K562 (cell line): ENCODE measurements around the gene PSMB11. TPM values are rescaled to one million over a fixed set of nuclear protein-coding genes. Genes with fewer than 3 reads are reported as not detected.

ENCODE experiments used
- ELF2 ChIP-seq: fragments of 250-450 bp; sonication (Bioruptor Pico); IDR thresholded peaks from 2 replicates; pipeline ENCODE4 v1.5.0; 2021; ENCODE audit warnings: mild to moderate bottlenecking
- GABPA ChIP-seq: fragments of 200-800 bp; sonication (Bioruptor generic); conservative IDR thresholded peaks from 2 replicates; pipeline ENCODE4 v1.6.1; 2016; ENCODE audit warnings: low read depth, missing genetic modification characterization, missing compliant biosample characterization
- KLF1 ChIP-seq: fragments of 450-650 bp; IDR thresholded peaks from 2 replicates; pipeline ENCODE4 v1.6.1; 2016; ENCODE audit warnings: missing genetic modification characterization, missing compliant biosample characterization
- TCFL5 ChIP-seq: fragments of 250-450 bp; sonication (Bioruptor Pico); conservative IDR thresholded peaks from 2 replicates; pipeline ENCODE4 v1.6.1; 2021; ENCODE audit warnings: mild to moderate bottlenecking, moderate library complexity, matching md5 sums
- ZNF311 ChIP-seq: fragments of 250-450 bp; sonication (Bioruptor Pico); IDR thresholded peaks from 2 replicates; pipeline ENCODE4 v1.4.0; 2020; ENCODE audit warnings: mild to moderate bottlenecking, moderate library complexity
- polyA plus RNA-seq, 8 experiments: library from polyadenylated mRNA; depleted of rRNA in 4 of 8; stranded (reverse) in 5 of 8; unstranded in 3 of 8; fragments of >200 nt; fragmentation: Nextera tagmentation in 2 of 8; fragmentation: Illumina TruSeq in 1 of 8; extraction: Ambion mirVana in 2 of 8; extraction: Trizol in 1 of 8; gene quantifications; 2 replicates each; pipeline versions ENCODE4 v1.2.1 to v1.2.3, GENCODE V29; 2011 to 2014; ENCODE audit warnings: inconsistent platforms in 1 of 8, missing spikeins in 1 of 8
- total RNA-seq, 7 experiments: library from RNA; depleted of rRNA in 6 of 7; stranded (reverse); fragments of >200 nt in 6 of 7; fragmentation: Illumina TruSeq in 2 of 7; extraction: Trizol in 2 of 7; gene quantifications; 2 replicates each; pipeline versions ENCODE4 v1.2.1 to v1.2.3, GENCODE V29; 2011 to 2021; ENCODE audit warnings: low replicate concordance in 1 of 7
- TF ChIP-seq, protein P1 (sequence below): fragments of 450-650 bp; IDR thresholded peaks from 2 replicates; pipeline ENCODE4 v1.6.1; 2016; ENCODE audit warnings: low read depth

The PSMB11 gene
- total and polyA plus RNA-seq, 9 of the 15 experiments (the other 6 are each of a cell fraction or from before 2014, with no cell fraction given): not detected

DNA sequence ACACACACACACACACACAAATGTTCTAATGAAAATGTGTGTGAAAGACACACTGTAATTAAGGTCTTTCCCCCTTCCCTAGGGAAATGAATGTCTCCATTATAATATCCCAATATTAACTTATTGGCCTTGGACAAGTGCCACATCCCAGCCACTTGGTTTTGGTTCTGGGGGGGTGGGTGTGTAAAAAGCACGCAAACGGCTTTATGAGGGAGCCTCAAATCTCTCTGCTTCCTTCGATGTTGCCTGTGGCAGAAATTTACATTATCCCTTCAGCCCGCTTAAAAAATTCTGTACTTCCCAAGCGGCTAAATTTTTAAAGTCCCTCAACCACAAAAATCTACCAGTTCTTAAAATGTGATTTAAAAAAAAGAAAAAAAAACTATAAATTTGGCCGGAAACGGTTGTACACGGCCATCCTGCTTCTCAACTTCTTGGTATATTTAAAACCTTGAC, 32.5 kb upstream of the PSMB11 start (continued):
- TF ChIP-seq, protein P1, sequence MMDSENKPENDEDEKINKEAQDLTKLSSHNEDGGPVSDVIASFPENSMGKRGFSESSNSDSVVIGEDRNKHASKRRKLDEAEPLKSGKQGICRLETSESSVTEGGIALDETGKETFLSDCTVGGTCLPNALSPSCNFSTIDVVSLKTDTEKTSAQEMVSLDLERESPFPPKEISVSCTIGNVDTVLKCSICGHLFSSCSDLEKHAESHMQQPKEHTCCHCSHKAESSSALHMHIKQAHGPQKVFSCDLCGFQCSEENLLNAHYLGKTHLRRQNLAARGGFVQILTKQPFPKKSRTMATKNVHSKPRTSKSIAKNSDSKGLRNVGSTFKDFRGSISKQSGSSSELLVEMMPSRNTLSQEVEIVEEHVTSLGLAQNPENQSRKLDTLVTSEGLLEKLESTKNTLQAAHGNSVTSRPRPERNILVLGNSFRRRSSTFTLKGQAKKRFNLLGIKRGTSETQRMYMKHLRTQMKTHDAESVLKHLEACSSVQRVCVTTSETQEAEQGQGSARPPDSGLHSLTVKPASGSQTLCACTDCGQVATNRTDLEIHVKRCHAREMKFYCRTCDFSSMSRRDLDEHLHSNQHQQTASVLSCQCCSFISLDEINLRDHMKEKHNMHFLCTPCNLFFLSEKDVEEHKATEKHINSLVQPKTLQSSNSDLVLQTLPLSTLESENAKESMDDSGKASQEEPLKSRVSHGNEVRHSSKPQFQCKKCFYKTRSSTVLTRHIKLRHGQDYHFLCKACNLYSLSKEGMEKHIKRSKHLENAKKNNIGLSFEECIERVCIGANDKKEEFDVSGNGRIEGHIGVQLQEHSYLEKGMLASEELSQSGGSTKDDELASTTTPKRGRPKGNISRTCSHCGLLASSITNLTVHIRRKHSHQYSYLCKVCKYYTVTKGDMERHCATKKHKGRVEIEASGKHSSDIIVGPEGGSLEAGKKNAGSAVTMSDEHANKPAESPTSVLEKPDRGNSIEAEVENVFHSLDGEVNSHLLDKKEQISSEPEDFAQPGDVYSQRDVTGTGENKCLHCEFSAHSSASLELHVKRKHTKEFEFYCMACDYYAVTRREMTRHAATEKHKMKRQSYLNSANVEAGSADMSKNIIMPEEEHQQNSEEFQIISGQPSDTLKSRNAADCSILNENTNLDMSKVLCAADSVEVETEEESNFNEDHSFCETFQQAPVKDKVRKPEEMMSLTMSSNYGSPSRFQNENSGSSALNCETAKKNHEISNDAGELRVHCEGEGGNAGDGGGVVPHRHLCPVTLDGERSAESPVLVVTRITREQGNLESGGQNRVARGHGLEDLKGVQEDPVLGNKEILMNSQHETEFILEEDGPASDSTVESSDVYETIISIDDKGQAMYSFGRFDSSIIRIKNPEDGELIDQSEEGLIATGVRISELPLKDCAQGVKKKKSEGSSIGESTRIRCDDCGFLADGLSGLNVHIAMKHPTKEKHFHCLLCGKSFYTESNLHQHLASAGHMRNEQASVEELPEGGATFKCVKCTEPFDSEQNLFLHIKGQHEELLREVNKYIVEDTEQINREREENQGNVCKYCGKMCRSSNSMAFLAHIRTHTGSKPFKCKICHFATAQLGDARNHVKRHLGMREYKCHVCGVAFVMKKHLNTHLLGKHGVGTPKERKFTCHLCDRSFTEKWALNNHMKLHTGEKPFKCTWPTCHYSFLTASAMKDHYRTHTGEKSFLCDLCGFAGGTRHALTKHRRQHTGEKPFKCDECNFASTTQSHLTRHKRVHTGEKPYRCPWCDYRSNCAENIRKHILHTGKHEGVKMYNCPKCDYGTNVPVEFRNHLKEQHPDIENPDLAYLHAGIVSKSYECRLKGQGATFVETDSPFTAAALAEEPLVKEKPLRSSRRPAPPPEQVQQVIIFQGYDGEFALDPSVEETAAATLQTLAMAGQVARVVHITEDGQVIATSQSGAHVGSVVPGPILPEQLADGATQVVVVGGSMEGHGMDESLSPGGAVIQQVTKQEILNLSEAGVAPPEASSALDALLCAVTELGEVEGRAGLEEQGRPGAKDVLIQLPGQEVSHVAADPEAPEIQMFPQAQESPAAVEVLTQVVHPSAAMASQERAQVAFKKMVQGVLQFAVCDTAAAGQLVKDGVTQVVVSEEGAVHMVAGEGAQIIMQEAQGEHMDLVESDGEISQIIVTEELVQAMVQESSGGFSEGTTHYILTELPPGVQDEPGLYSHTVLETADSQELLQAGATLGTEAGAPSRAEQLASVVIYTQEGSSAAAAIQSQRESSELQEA: no peak
- TF ChIP-seq ZNF311 (0 out of 2 replicates have a peak, but pooled peaks have one; percentile 31), KLF1 (no peak), GABPA (tag) (peak; percentile 45; the same call in 1 of the 2 replicates), ELF2 (CRISPR knock-in tag) (peak; percentile 15; the same call in 1 of the 2 replicates), TCFL5 (CRISPR knock-in tag) (no peak)
